IPS-20b (cell line): ENCODE measurements around the gene PALS1.

Experiments
- H3K27ac ChIP-seq: one replicate; pipeline ENCODE4 v1.5.1; 2013; ENCODE audit warnings: low read length
- H3K27me3 ChIP-seq: 2 replicates; pipeline ENCODE4 v1.6.1; 2013; ENCODE audit warnings: mild to moderate bottlenecking, low read length, inconsistent platforms; ENCODE audit not compliant: insufficient read depth
- H3K36me3 ChIP-seq: 2 replicates; pipeline ENCODE4 v1.6.1; 2013; ENCODE audit warnings: low read depth, mild to moderate bottlenecking, inconsistent platforms, low read length, moderate library complexity; ENCODE audit not compliant: insufficient read depth
- H3K4me1 ChIP-seq: 2 replicates; pipeline ENCODE4 v1.6.1; 2013; ENCODE audit warnings: mild to moderate bottlenecking, control low read depth, inconsistent platforms, low read length, moderate library complexity; ENCODE audit not compliant: insufficient read depth
- H3K4me3 ChIP-seq: 2 replicates; pipeline ENCODE4 v1.5.1; 2013; ENCODE audit warnings: mild to moderate bottlenecking, low read length, inconsistent platforms
- H3K9ac ChIP-seq: 2 replicates; pipeline ENCODE4 v1.6.1; 2013; ENCODE audit warnings: low read depth, mild to moderate bottlenecking, inconsistent platforms, low read length, moderate library complexity
- H3K9me3 ChIP-seq: 2 replicates; pipeline ENCODE4 v1.6.1; 2013; ENCODE audit warnings: mild to moderate bottlenecking, low read depth, low read length, inconsistent platforms; ENCODE audit not compliant: insufficient read depth

Gene PALS1

GRCh38 chr14:67232066-67232465, 9.2 kb upstream of the PALS1 start:
- Histone ChIP-seq H3K27ac (no peak overlapping the region), H3K9ac (no peak overlapping the region), H3K36me3 (no peaks in the 10 kb centered on the region), H3K4me3 (no peak overlapping the region), H3K4me1 (no peaks in the 10 kb centered on the region), H3K27me3 (no peaks in the 10 kb centered on the region), H3K9me3 (no peaks in the 10 kb centered on the region)

GRCh38 chr14:67232621-67233020, 8.6 kb upstream of the PALS1 start:
- no peaks in the 10 kb centered on the region for H3K9me3 ChIP-seq
- H3K27me3 ChIP-seq = no peaks in the 10 kb centered on the region
- H3K27ac ChIP-seq = no peak overlapping the region
- H3K9ac ChIP-seq = no peak overlapping the region
- H3K4me1 ChIP-seq = no peaks in the 10 kb centered on the region
- no peak overlapping the region for H3K4me3 ChIP-seq
- H3K36me3 ChIP-seq = no peaks in the 10 kb centered on the region

- H3K4me1 ChIP-seq = peaks cover 5% of the 10 kb centered on the region; the same call in 1 of the 2 replicates
- H3K9ac ChIP-seq = no peak overlapping the region
- H3K27me3 ChIP-seq = peaks cover 30% of the 10 kb centered on the region
- H3K4me3 ChIP-seq = no peak overlapping the region
- no peaks in the 10 kb centered on the region for H3K36me3 ChIP-seq
- H3K9me3 ChIP-seq = no peaks in the 10 kb centered on the region
- H3K27ac ChIP-seq = no peak overlapping the region
Observed at GRCh38 chr14:67237591-67237990, 3.6 kb upstream of the PALS1 start.

DNA sequence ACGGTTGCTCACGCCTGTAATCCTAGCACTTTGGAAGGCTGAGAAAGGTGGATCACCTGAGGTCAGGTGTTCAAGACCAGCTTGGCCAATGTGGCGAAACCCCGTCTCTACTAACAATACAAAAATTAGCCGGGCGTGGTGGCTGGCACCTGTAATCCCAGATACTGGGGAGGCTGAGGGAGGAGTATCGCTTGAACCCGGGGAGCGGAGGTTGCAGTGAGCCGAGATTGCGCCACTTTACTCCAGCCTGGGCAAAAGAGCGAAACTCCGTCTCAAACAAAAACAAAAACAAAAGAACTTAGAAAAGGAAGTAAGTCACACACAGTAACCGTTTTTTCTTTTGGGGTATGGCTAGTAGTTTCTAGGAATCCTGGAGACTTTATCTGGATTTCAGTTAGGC, 1.7 kb upstream of the PALS1 start:
- Histone ChIP-seq H3K27me3 (peaks cover 30% of the 10 kb centered on the region), H3K9ac (peak overlapping the region; percentile 80; the same call in 1 of the 2 replicates), H3K36me3 (no peaks in the 10 kb centered on the region), H3K9me3 (no peaks in the 10 kb centered on the region), H3K27ac (no peak overlapping the region), H3K4me3 (no peak overlapping the region), H3K4me1 (peaks cover 5% of the 10 kb centered on the region)

DNA sequence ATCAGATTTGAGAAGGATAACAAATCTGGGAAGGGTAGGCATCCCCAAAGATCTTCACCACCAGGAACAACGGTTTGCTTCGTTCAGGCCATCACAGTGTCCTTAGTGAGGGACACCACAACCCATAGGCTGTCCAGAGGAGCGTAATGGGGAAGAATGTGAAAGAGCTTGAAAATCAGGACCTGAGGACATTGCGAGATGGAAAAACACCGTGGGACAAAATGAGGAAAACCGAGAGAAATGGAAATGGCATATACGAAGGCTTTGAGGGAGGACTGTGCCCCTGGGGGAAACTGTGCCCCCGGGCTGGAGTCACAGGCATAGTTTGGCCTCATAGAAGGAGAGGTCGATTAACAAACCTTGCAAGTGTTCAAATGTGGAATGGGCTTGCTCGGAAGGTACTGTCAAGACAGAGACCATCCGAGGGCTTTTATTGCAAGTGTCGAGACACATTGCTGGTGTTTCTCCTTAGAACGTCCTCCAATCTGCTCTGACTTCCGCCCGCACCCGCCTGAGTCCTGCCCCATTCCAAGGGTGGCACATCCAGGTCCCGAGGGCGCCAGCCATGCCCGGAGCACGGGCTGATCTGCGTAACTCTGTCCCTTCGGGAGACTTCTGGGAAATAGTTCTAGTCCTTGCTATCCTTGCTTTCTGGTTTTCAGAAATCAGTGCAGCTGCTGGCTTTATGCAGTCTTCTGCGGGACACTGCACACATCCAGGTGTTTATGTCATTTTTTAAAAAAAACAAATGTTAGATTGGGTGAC, 885 bp upstream of the PALS1 start:
- Histone ChIP-seq H3K27me3 (peaks cover 30% of the 10 kb centered on the region), H3K4me1 (peaks cover 5% of the 10 kb centered on the region), H3K36me3 (no peaks in the 10 kb centered on the region), H3K4me3 (peak overlapping the region; percentile 75), H3K9me3 (no peaks in the 10 kb centered on the region), H3K27ac (no peak overlapping the region), H3K9ac (peak overlapping the region; percentile 80)

- H3K36me3 ChIP-seq = no peaks in the 10 kb centered on the region
- H3K9ac ChIP-seq = peak overlapping the region; percentile 89
- H3K4me3 ChIP-seq = peak overlapping the region; percentile 98
- no peaks in the 10 kb centered on the region for H3K9me3 ChIP-seq
- peak overlapping the region; percentile 64 for H3K27ac ChIP-seq
- peaks cover 30% of the 10 kb centered on the region for H3K27me3 ChIP-seq
- peaks cover 5% of the 10 kb centered on the region for H3K4me1 ChIP-seq
Observed at GRCh38 chr14:67240978-67241410, 241 bp upstream of the PALS1 start.

- peak overlapping the region; percentile 64 for H3K27ac ChIP-seq
- H3K4me1 ChIP-seq = peaks cover 5% of the 10 kb centered on the region
- no peaks in the 10 kb centered on the region for H3K9me3 ChIP-seq
- no peaks in the 10 kb centered on the region for H3K36me3 ChIP-seq
- H3K27me3 ChIP-seq = peaks cover 30% of the 10 kb centered on the region
- peak overlapping the region; percentile 89 for H3K9ac ChIP-seq
- peak overlapping the region; percentile 98 for H3K4me3 ChIP-seq
Observed at GRCh38 chr14:67242168-67242420, 859 bp downstream of the PALS1 start.

DNA sequence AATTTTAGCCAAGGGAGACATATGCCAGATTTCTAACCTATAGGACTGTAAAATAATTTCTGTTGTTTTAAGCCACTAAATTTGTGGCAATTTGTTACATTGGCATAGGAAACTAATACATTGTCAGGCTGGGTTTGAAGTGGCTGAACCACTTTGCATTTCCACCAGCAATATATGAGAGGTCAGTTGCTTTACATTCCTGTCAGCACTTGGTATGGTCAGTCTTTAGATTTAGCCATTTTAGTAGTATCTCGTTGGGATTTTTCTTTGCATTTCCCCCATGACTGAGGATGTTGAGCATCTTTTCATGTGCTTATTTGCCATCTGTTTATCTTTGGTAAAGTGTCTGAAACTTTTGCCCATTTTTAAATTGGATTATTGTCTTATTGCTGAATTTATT, 3.9 kb downstream of the PALS1 start:
- no peaks in the 10 kb centered on the region for H3K9me3 ChIP-seq
- H3K4me1 ChIP-seq = peaks cover 2% of the 10 kb centered on the region
- no peak overlapping the region for H3K9ac ChIP-seq
- H3K27me3 ChIP-seq = peaks cover 7% of the 10 kb centered on the region
- no peak overlapping the region for H3K4me3 ChIP-seq
- no peaks in the 10 kb centered on the region for H3K36me3 ChIP-seq
- H3K27ac ChIP-seq = no peak overlapping the region

DNA sequence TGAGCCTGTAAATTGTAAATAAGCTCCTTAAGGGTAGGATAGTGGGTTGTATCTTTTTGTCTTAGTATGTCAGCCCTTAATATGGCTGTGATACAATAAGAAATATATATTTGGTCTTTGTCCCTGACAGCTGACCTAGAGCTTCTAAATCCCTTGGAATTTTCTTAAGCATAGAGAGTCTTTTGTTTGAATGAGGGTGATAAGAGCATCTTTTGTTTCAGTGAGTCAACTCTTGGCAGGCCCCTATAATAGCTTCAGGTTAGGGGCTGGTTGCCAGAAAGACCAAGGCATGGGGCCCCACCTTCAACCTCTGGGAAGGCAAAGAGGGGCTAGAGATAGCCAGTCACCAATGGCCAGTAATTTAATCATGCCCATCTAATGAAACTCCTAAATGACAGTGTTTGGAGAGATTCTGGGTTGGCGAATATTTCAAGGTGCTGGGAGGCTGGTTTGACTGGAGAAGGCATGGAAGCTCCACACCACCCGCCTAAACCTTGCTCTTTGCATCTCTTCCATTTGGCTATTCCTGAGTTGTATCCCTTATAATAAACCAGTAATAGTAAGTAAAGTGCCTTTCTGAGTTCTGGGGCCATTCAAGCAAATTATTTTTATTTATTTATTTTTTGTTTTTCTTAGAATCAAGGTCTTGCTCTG, 10.5 kb downstream of the PALS1 start:
- H3K4me1 ChIP-seq = peaks cover 3% of the 10 kb centered on the region
- no peak overlapping the region for H3K27ac ChIP-seq

GRCh38 chr14:67253076-67253635, 11.9 kb downstream of the PALS1 start:
- Histone ChIP-seq H3K9ac (no peak overlapping the region), H3K4me1 (peaks cover 6% of the 10 kb centered on the region), H3K4me3 (no peak overlapping the region), H3K27ac (no peak overlapping the region), H3K27me3 (no peaks in the 10 kb centered on the region), H3K9me3 (no peaks in the 10 kb centered on the region), H3K36me3 (no peaks in the 10 kb centered on the region)

More for the DNA sequence above, 10.5 kb downstream of the PALS1 start:
- H3K36me3 ChIP-seq = no peaks in the 10 kb centered on the region
- no peak overlapping the region for H3K9ac ChIP-seq
- no peaks in the 10 kb centered on the region for H3K27me3 ChIP-seq
- no peaks in the 10 kb centered on the region for H3K9me3 ChIP-seq
- no peak overlapping the region for H3K4me3 ChIP-seq

- no peaks in the 10 kb centered on the region for H3K9me3 ChIP-seq
- H3K36me3 ChIP-seq = no peaks in the 10 kb centered on the region
- no peak overlapping the region for H3K27ac ChIP-seq
- H3K27me3 ChIP-seq = no peaks in the 10 kb centered on the region
- H3K4me3 ChIP-seq = no peak overlapping the region
- H3K9ac ChIP-seq = no peak overlapping the region
- H3K4me1 ChIP-seq = peaks cover 21% of the 10 kb centered on the region
Observed at GRCh38 chr14:67257906-67258305, 16.7 kb downstream of the PALS1 start.

GRCh38 chr14:67260965-67261364, 19.7 kb downstream of the PALS1 start:
- Histone ChIP-seq H3K4me1 (peaks cover 24% of the 10 kb centered on the region), H3K9me3 (no peaks in the 10 kb centered on the region), H3K27ac (no peak overlapping the region)

More at GRCh38 chr14:67260965-67261364, 19.7 kb downstream of the PALS1 start:
- Histone ChIP-seq H3K9ac (no peak overlapping the region), H3K36me3 (no peaks in the 10 kb centered on the region), H3K27me3 (no peaks in the 10 kb centered on the region), H3K4me3 (no peak overlapping the region)
